Measurements from ENCODE around the gene ZNF649.

GRCh38 chr19:51927859-51928258 lies 23.0 kb upstream of the ZNF649 start:
- no peak for TF ChIP-seq CTCF (conservative IDR thresholded peaks at IDR 0.05; ENCODE audit: low read depth, low read length)
- no peak for TF ChIP-seq EZH2 (IDR thresholded peaks at IDR 0.05; ENCODE audit: borderline replicate concordance, low read depth, low read length, poor library complexity, severe bottlenecking)

Data from A673 (cell line).